Activated B cell treated with CpG ODN at 0.5 μM for 24 hours (primary cell): ENCODE data around the gene TGIF1. TPM values are rescaled to one million over a fixed set of nuclear protein-coding genes. Genes with fewer than 3 reads are reported as not detected.
"Not testable (repeated sequence)": the region's sequence is repeated elsewhere in the genome, so short reads cannot be mapped to it uniquely, and the experiment has no call there.

ENCODE experiments used
- ATAC-seq: fragments of 200-7000 bp; cut with Tn5 transposase; one replicate; pipeline ENCODE4 v1.10.0; 2021; ENCODE audit warnings: low read depth, mild to moderate bottlenecking, moderate library complexity
- CTCF ChIA-PET: fragments of 350-600 bp; sonication (Branson Sonifier 250); formaldehyde crosslinking; loops from one replicate; lab custom pipeline; 2021; ENCODE audit warnings: antibody characterized with exemption; lab: Charles Lee
- POLR2A ChIA-PET: fragments of 350-600 bp; sonication (Branson Sonifier 250); formaldehyde crosslinking; loops from one replicate; lab custom pipeline; 2021; ENCODE audit warnings: antibody characterized with exemption; lab: Charles Lee
- DNase-seq: peaks from one replicate; pipeline ENCODE4 v3.0.0; 2022
- H3K27ac Mint-ChIP-seq: one replicate; pipeline ENCODE4 v1.8.0; 2020; ENCODE audit warnings: mixed read lengths
- H3K27me3 Mint-ChIP-seq: one replicate; pipeline ENCODE4 v1.8.0; 2021; ENCODE audit warnings: mixed read lengths
- H3K36me3 Mint-ChIP-seq: one replicate; pipeline ENCODE4 v1.8.0; 2021; ENCODE audit warnings: low read depth, mixed read lengths
- H3K4me1 Mint-ChIP-seq: one replicate; pipeline ENCODE4 v1.8.0; 2021; ENCODE audit warnings: mixed read lengths
- H3K4me3 Mint-ChIP-seq: one replicate; pipeline ENCODE4 v1.8.0; 2020; ENCODE audit warnings: mild to moderate bottlenecking, mixed read lengths
- H3K9me3 Mint-ChIP-seq: one replicate; pipeline ENCODE4 v1.8.0; 2020; ENCODE audit warnings: mixed read lengths
- CTCF ChIP-seq: fragments of 200-600 bp; IDR thresholded peaks from one replicate; pipeline ENCODE4 v1.8.0; 2022; ENCODE audit warnings: antibody characterized with exemption, mild to moderate bottlenecking
- intact Hi-C: fragments of 100-400 bp; cut with micrococcal nuclease; formaldehyde crosslinking; loops from one replicate; pipeline ENCODE4 v1.15.1; 2024
- total RNA-seq: library from RNA; stranded (reverse); gene quantifications from 2 replicates; pipeline ENCODE4 v1.2.3, GENCODE V29; 2022

TGIF1 gene
- total RNA-seq, 1 donor from 2014 or later, result 76.3 TPM

- Mint-ChIP-seq H3K4me3 (no peak overlapping the region), H3K4me1 (peaks cover 14% of the 10 kb centered on the region), H3K27ac (no peak overlapping the region), H3K9me3 (no peaks in the 10 kb centered on the region), H3K27me3 (no peaks in the 10 kb centered on the region), H3K36me3 (no peaks in the 10 kb centered on the region)
- no peak for TF ChIP-seq CTCF
- POLR2A ChIA-PET, result no interaction called here
- DNase-seq (no peak), ATAC-seq (no peak)
- intact Hi-C loops, result no loop called here
- CTCF ChIA-PET, result no interaction called here
Measured at GRCh38 chr18:3468833-3469232, 18.9 kb downstream of the TGIF1 start.

GRCh38 chr18:3471141-3471648, 21.2 kb downstream of the TGIF1 start:
- ChIA-PET CTCF (interaction anchor here (1.1 kb wide), 1 partner anchor 174 kb away, joined by 4 read pairs; no protein-coding TSS in a partner anchor), POLR2A (interaction anchor here (0.8 kb wide), 1 partner anchor 10 kb away, joined by 3 read pairs; no protein-coding TSS in a partner anchor)
- ATAC-seq (no peak), DNase-seq (no peak)
- intact Hi-C loops, result no loop called here
- Mint-ChIP-seq H3K9me3 (peaks cover 5% of the 10 kb centered on the region), H3K27ac (no peak overlapping the region), H3K4me1 (peaks cover 12% of the 10 kb centered on the region), H3K36me3 (no peaks in the 10 kb centered on the region), H3K27me3 (no peaks in the 10 kb centered on the region), H3K4me3 (no peak overlapping the region)
- no peak for TF ChIP-seq CTCF

- intact Hi-C loops, H3K9me3 Mint-ChIP-seq, ATAC-seq, DNase-seq, H3K4me1 Mint-ChIP-seq, H3K27me3 Mint-ChIP-seq, H3K27ac Mint-ChIP-seq, H3K36me3 Mint-ChIP-seq, POLR2A ChIA-PET, H3K4me3 Mint-ChIP-seq: not testable (repeated sequence)
- CTCF ChIA-PET, result interaction anchor here (2.9 kb wide), 1 partner anchor 122 kb away, joined by 10 read pairs; no protein-coding TSS in a partner anchor
Measured at GRCh38 chr18:3472121-3472520, 22.1 kb downstream of the TGIF1 start.

- peak overlapping the region; percentile 37 for H3K27ac Mint-ChIP-seq
- POLR2A ChIA-PET, result interaction anchor here (0.8 to 1.5 kb wide), 5 partner anchors 21 to 131 kb away, joined by 3 to 7 read pairs (median 4); no protein-coding TSS in a partner anchor
- intact Hi-C loops, result no loop called here
Measured at GRCh38 chr18:3472681-3473544, 22.9 kb downstream of the TGIF1 start.

More at GRCh38 chr18:3472681-3473544, 22.9 kb downstream of the TGIF1 start:
- H3K4me3 Mint-ChIP-seq, result no peak overlapping the region
- DNase-seq (no peak), ATAC-seq (peak; percentile 50)
- H3K27me3 Mint-ChIP-seq, result no peaks in the 10 kb centered on the region
- no peak for TF ChIP-seq CTCF
- peaks cover 6% of the 10 kb centered on the region for H3K4me1 Mint-ChIP-seq
- H3K9me3 Mint-ChIP-seq, result peaks cover 5% of the 10 kb centered on the region
- H3K36me3 Mint-ChIP-seq, result no peaks in the 10 kb centered on the region
- CTCF ChIA-PET, result interaction anchor here (1.6 to 2.9 kb wide), 3 partner anchors 18 to 121 kb away, joined by 4 to 10 read pairs (median 7); no protein-coding TSS in a partner anchor
